Esophagus squamous epithelium (tissue), 5 donors: ENCODE results near the gene TM7SF2. TPM values are rescaled to one million over a fixed set of nuclear protein-coding genes. Genes with fewer than 3 reads are reported as not detected.
A peak's percentile ranks its signal among the peaks of the same experiment; 100 is the strongest.

Experiments
- DNase-seq: peaks from one replicate; lab custom pipeline; 2025; lab: John Stamatoyannopoulos, UW
- H3K27ac ChIP-seq, 4 donors: fragments of 200-600 bp; sonication (generic); one replicate each; pipeline ENCODE4 v1.5.1; 2016 to 2019; ENCODE audit warnings: mild to moderate bottlenecking in 1 of 4
- H3K27me3 ChIP-seq, 4 donors: fragments of 200-600 bp; sonication (generic); 1 replicate in 3 of 4; 2 replicates in 1 of 4; pipeline versions ENCODE4 v1.5.1 to v1.6.0; 2017 to 2021; ENCODE audit warnings: antibody characterized with exemption in 1 of 4
- H3K36me3 ChIP-seq, 3 donors: fragments of 200-600 bp; sonication (generic); one replicate each; pipeline ENCODE4 v1.5.1; 2016 to 2019
- H3K4me1 ChIP-seq, 3 donors: fragments of 200-600 bp; sonication (generic); one replicate each; pipeline ENCODE4 v1.5.1; 2017 to 2019
- H3K4me3 ChIP-seq, 4 donors: fragments of 200-600 bp; sonication (generic); 1 replicate in 3 of 4; 2 replicates in 1 of 4; pipeline ENCODE4 v1.5.1; 2016 to 2019; ENCODE audit warnings: mild to moderate bottlenecking in 2 of 4, moderate library complexity in 1 of 4
- H3K9me3 ChIP-seq, 3 donors: fragments of 200-600 bp; sonication (generic); one replicate each; pipeline ENCODE4 v1.5.1; 2016 to 2019
- POLR2A ChIP-seq, 4 donors: fragments of 450-650 bp; IDR thresholded peaks; one replicate each; pipeline ENCODE4 v1.6.1; 2017; ENCODE audit warnings: antibody characterized with exemption in 4 of 4, mild to moderate bottlenecking in 4 of 4, moderate library complexity in 3 of 4
- WGBS, 2 donors: methylation state at CpG; one replicate each; pipeline ENCODE4 v1.1.5; 2018; 5-methylcytosine and 5-hydroxymethylcytosine counted together
- intact Hi-C: fragments of 100-400 bp; cut with DNase I; formaldehyde crosslinking; loops from one replicate; pipeline ENCODE4 v1.15.0; 2022
- total RNA-seq, 4 donors: library from RNA; depleted of rRNA; stranded (reverse); fragments of >200 nt; gene quantifications; one replicate each; pipeline ENCODE4 v1.1.0, GENCODE V29; 2016
- TF ChIP-seq, protein P1 (sequence below), 6 experiments: fragments of 450-650 bp in 4 of 6; fragments of 200-600 bp in 2 of 6; sonication (generic) in 2 of 6; IDR thresholded peaks; one replicate each; pipeline ENCODE4 v1.5.1; 2016 to 2019; ENCODE audit warnings: antibody characterized with exemption in 6 of 6, mild to moderate bottlenecking in 4 of 6, moderate library complexity in 4 of 6
- donor health status: DM: yes; HTN: yes; CAD: no.

The TM7SF2 gene
- total RNA-seq, 4 donors from 2014 or later, result 36.4 to 96.5 (median 74.7) TPM

- Histone ChIP-seq H3K9me3 (no peaks in the 10 kb centered on the region), H3K4me1 (peaks cover 0 to under 1% (median 0%) of the 10 kb centered on the region in 3 donors), H3K36me3 (no peaks in the 10 kb centered on the region), H3K4me3 (no peak overlapping the region), H3K27me3 (no peaks in the 10 kb centered on the region), H3K27ac (no peak overlapping the region)
- 79 to 83% methylated on average over 1 to 4 of the region's 4 CpGs for WGBS, 2 donors
- no peak for DNase-seq
- intact Hi-C loops, result no loop called here
- TF ChIP-seq, protein P1, sequence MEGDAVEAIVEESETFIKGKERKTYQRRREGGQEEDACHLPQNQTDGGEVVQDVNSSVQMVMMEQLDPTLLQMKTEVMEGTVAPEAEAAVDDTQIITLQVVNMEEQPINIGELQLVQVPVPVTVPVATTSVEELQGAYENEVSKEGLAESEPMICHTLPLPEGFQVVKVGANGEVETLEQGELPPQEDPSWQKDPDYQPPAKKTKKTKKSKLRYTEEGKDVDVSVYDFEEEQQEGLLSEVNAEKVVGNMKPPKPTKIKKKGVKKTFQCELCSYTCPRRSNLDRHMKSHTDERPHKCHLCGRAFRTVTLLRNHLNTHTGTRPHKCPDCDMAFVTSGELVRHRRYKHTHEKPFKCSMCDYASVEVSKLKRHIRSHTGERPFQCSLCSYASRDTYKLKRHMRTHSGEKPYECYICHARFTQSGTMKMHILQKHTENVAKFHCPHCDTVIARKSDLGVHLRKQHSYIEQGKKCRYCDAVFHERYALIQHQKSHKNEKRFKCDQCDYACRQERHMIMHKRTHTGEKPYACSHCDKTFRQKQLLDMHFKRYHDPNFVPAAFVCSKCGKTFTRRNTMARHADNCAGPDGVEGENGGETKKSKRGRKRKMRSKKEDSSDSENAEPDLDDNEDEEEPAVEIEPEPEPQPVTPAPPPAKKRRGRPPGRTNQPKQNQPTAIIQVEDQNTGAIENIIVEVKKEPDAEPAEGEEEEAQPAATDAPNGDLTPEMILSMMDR (IDR thresholded peaks at IDR 0.05), result no peak
- TF ChIP-seq POLR2A (IDR thresholded peaks at IDR 0.05), result no peak
These were observed 34.2 kb upstream of the TM7SF2 start for GRCh38 chr11:65077451-65077850.

DNA sequence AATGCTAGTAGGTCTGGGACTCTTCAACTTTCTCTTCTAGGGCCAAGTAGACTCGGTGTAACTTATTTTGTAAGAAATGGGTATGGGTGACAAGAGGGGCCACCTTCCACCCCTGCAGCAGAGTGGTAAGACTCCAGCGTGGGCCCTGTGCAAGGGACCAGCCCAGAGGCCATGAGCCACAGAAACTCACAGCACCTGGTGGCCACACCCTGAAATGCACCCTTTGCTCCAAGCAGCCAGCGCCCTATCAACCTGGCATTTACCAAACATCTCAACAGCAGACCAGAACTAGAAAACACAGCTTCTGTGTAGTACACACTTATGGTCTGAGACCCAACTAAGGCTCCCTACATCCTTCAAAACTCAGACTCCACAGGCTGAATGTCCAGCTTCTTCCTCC lies 33.5 kb upstream of the TM7SF2 start:
- Histone ChIP-seq H3K9me3 (no peaks in the 10 kb centered on the region), H3K27ac (no peak overlapping the region), H3K4me1 (peaks cover under 1 to 7% (median 1%) of the 10 kb centered on the region in 3 donors), H3K36me3 (no peaks in the 10 kb centered on the region), H3K27me3 (no peaks in the 10 kb centered on the region), H3K4me3 (no peak overlapping the region)
- no peak for TF ChIP-seq POLR2A (IDR thresholded peaks at IDR 0.05)
- TF ChIP-seq, protein P1 (IDR thresholded peaks at IDR 0.05), result peak; percentile 33 to 83 (median 67)
- intact Hi-C loops, result no loop called here
- 45% methylated on average over 3 of the region's 3 CpGs; no CpG with 5 or more reads in 1 of the 2 donors for WGBS, 2 donors
- no peak for DNase-seq

- no peak for TF ChIP-seq POLR2A (IDR thresholded peaks at IDR 0.05)
- TF ChIP-seq, protein P1 (IDR thresholded peaks at IDR 0.05), result no peak
- WGBS, 2 donors, result 67 to 85% methylated on average over 2 to 8 of the region's 9 CpGs
- intact Hi-C loops, result no loop called here
These were observed 32.8 kb upstream of the TM7SF2 start for GRCh38 chr11:65078786-65079342.

DNA sequence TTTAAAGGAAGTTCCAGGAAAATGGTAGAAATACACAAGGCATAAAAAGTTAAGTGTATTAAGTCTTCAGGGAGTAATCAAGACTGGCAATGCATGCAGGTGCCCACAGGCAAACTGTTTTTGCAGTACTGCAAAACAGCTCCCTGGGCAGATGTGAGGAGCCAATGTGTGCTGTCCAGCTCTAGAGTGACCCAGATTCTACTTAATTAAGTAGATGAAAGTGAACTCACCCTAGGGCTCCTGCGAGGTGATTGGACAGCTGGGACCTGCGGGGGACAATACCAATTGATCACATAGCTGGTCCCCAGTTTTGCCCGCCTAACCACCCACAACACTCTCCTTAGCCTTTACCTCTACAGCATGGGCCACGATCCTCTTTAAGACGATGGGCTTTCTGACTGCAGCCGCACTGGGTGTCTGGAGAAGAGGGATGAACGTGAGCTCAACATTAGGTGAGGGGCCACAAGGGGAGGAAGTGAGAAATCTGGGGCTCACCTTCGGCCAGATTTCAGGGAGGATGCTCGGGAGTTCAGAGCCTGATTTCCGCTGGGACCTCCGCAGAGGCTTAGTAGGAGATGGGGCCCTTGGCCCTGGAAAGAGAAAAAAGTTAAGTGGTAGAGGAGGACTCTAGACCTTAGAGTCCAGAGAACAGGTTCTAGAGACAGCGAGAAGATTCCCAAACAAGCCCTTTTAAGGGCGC lies 28.4 kb upstream of the TM7SF2 start:
- intact Hi-C loops, result no loop called here
- 2 to 4% methylated on average over 8 to 11 of the region's 13 CpGs for WGBS, 2 donors

More at GRCh38 chr11:65078786-65079342, 32.8 kb upstream of the TM7SF2 start:
- no peaks in the 10 kb centered on the region for H3K36me3 ChIP-seq
- H3K27ac ChIP-seq, result no peak overlapping the region
- DNase-seq, result no peak
- no peak overlapping the region for H3K4me3 ChIP-seq
- no peaks in the 10 kb centered on the region for H3K9me3 ChIP-seq
- no peaks in the 10 kb centered on the region for H3K27me3 ChIP-seq
- peaks cover 4 to 14% (median 7%) of the 10 kb centered on the region in 3 donors for H3K4me1 ChIP-seq

More for the DNA sequence above, 28.4 kb upstream of the TM7SF2 start:
- Histone ChIP-seq H3K4me3 (peak overlapping the region; percentile 44 to 90 (median 79)), H3K4me1 (peaks cover 11 to 30% (median 14%) of the 10 kb centered on the region in 3 donors), H3K27me3 (no peaks in the 10 kb centered on the region), H3K36me3 (peaks cover 5 to 34% (median 27%) of the 10 kb centered on the region in 3 donors), H3K9me3 (no peaks in the 10 kb centered on the region), H3K27ac (peak overlapping the region; percentile 90 to 99 (median 97))
- no peak for DNase-seq
- TF ChIP-seq POLR2A (IDR thresholded peaks at IDR 0.05), result no peak
- TF ChIP-seq, protein P1 (IDR thresholded peaks at IDR 0.05), result no peak
